NK-92 treated with Interleukin-12 subunit alpha and Interleukin-12 subunit beta, amount 100 ng/mL, for 24 hours (cell line): Measurements from ENCODE around the gene NLRC5.
"Not testable (repeated sequence)": the region's sequence is repeated elsewhere in the genome, so short reads cannot be mapped to it uniquely, and the experiment has no call there.

Experiments
- DNase-seq: peaks from one replicate; lab custom pipeline; 2025; lab: John Stamatoyannopoulos, UW

The NLRC5 gene

GRCh38 chr16:56999409-57000270, 10.3 kb downstream of the NLRC5 start:
- no peak for DNase-seq

DNA sequence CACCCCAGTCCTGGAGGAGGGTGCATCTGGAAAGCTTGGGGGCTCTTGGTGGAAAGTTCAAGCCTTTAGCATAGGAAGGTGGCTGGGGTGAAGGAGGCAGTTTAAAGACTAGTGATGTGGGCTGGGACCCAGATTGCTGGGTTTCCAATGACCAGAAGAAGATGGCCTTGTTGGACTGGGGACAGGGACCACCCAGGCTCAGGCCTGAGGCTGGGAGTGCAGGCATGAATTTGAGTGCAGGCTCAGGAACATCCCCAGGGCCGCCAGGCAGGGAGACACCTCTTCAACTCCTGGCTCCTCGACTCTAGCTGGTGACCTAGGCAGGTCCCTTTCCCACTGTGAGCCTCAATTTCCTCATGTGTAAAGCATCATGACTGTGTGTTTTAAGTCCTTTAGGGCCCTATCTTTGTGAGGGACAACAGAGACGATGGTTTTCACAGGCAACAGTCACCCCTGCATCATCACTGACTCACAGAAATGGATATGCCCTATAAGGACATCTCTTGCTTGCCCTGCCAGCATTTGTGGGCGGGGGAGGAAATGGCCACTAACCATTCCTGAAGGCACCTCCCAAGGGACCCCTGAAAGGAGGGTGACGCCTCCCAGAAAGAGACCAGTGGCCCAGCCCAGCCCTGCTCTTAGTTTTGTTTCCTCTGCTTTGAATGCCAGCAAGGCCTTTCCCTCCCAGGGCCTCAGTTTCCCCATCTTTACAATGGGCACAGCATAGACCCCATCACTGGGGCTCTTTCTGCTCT, 11.1 kb downstream of the NLRC5 start:
- DNase-seq = no peak

- DNase-seq = no peak
Measured at GRCh38 chr16:57001026-57001679, 11.8 kb downstream of the NLRC5 start.

DNA sequence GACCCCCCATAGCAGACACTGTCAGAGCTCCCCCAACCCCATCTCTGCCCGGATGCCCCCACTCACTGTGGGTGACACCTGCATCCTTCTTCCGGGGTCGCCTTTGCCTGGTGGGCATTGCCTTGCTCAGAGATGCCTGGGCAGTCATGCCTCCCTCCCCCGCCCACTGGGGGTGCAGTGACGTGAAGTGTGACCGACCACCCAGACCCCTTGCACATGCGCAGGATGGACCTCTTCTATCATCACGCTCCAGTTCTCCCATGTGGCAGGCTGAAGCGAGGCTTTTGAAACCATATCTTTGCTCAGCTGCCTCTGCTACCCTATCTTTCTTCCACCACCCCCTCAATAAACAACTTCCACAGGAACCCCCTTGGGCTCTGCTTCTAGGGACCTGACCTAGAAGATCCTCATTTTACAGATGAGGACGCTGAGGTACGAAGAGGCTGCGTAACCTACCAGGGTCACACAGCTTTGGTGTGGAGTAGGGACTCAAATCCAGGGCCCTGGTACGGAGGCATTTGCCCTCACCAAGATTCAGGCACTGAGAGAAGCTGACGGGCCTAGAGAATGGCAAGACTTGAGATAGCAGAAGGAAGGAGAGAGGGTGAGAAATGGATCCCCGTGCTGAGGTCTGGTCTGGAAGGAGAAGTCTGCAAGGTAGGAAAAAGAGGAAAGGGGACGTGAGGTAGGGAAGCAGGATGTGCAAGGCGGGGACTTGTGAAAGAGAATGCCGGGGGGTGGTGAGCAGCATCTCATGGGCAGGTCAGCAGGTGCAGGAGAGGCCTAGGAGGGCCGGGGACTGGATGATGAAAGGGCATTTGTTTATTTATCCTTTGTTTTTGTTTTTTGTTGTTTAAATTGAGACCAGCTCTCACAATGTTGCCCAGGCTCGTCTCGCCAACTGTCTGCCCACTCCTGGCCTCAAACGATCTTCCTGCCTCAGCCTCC, 14.4 kb downstream of the NLRC5 start:
- DNase-seq = no peak

GRCh38 chr16:57004387-57005250, 15.3 kb downstream of the NLRC5 start:
- DNase-seq = no peak

- not testable (repeated sequence) for DNase-seq
Measured at GRCh38 chr16:57005597-57005996, 16.2 kb downstream of the NLRC5 start.

- DNase-seq = no peak
Measured at GRCh38 chr16:57007050-57007449, 17.7 kb downstream of the NLRC5 start.

- no peak for DNase-seq
Measured at GRCh38 chr16:57007530-57007929, 18.2 kb downstream of the NLRC5 start.

DNA sequence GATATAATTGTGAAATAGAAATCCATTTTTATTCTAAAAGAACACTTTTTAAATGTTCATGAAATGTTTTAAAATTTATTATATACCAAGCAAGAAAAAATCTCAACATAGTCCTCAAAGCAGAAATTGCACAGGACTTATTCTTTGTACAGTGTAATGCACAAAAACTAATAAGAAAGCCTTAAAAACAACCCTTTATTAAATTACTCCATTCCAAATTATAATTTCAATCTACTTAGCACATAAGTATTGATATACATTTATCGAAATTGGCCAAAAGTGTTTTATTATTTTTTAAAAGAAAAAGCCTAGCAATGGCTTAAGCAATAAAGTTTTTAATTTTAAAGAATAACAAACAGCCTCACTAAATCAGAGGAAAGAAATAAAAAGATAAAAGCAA, 19.1 kb downstream of the NLRC5 start:
- DNase-seq = no peak

GRCh38 chr16:57009643-57010170, 20.4 kb downstream of the NLRC5 start:
- DNase-seq = no peak

- DNase-seq = no peak
Measured at GRCh38 chr16:57012353-57012752, 23.0 kb downstream of the NLRC5 start.

- no peak for DNase-seq
Measured at GRCh38 chr16:57013229-57013628, 23.9 kb downstream of the NLRC5 start.

DNA sequence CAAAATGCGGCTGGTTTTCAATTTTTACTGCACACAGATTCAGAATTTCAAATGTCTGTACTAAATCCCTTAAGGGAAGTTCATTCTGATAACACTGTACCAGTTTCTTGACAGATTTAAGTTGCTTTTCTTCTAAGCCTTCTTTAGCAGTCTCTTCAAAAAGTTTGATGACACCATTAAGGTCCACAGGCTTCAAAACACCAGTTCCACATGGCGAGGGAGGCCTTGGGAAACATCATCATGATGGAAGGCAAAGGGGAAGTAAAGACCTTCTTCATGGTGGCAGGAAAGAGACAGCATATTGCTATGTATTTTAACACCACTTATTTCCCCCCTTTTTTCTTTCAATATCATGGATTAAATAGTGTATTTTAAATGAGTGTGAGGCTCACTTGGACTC, 24.5 kb downstream of the NLRC5 start:
- DNase-seq = no peak

DNA sequence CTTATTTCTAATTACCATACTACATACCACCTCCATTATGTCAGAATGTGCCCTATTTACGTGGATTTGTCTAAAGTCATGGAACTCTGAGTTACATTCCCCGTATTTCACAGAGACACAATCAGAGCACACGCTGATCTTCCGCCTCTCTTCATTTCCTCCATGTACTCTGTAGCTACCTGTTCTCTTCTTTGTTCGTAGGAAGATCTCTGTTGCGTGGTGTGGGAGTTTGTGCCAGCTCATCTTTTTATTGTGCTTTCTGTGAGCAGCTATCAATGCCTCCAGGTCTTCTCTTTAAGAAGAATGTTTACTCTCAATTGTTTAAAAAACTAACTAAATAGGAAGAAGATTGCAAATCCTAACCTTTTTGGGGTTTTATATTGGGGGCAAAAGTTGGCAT, 26.9 kb downstream of the NLRC5 start:
- no peak for DNase-seq

- no peak for DNase-seq
Measured at GRCh38 chr16:57016831-57017230, 27.5 kb downstream of the NLRC5 start.

- DNase-seq = no peak
Measured at GRCh38 chr16:57017251-57017650, 27.9 kb downstream of the NLRC5 start.

DNA sequence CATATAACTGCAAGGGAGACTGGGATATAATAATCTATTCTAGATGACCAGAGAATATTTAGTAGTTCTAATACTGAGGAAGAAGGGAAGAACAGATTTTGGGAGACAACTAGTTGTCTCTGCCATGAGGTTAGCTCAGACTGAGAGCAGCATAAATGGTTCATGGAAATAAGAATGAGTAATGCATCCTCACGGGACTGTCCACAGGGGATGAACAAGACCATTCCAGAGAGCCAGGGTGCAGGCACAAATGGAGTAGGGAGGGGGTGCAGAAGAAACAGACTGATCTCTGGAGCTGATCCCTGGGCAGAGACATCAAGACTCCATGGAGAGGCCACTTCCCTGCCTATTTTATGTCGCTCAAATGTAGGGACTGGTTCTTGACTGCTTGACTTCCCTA, 30.4 kb downstream of the NLRC5 start:
- no peak for DNase-seq

GRCh38 chr16:57020651-57021050, 31.3 kb downstream of the NLRC5 start:
- no peak for DNase-seq

DNA sequence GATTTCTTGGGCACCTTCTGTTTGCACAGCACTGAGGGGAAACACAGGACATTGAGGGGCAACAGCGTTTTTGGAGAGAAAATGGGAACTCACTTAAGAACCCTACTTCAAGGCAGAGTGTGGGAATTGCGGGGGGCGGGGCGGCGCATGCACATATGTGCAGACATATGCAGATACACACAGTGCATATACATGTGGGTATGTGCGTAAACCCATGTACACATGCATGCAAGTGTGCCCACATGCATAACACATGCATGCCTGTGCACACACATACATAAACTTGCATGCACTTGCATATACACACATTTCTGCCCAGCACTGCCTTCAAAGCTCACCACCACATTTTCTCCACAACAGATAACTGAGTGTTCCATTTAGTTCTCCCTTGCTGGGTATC, 32.4 kb downstream of the NLRC5 start:
- DNase-seq = no peak

DNA sequence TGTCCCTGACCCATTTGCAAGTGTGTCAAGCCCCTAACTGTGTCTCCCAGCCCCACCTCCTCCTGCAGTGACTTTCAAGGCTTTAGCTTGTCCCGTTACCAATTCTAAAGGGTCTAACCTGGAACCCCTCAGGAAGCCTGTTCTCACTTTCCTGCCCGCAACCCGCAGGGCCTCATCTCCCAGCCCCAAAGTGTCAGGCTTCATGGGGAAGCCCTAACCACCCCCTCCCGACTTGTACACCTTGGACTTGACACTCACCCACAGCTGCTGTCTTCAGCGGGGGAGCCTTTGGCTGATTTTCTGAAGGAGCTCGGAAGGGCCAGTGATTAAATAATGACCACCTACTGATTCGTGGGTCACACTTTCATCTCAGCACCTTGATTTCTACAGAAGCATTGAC, 33.1 kb downstream of the NLRC5 start:
- DNase-seq = no peak
